GM12892 (cell line): ENCODE measurements around the gene GALNT16.

Source experiments
- POLR2A ChIP-seq: IDR thresholded peaks from 2 replicates; pipeline ENCODE4 v1.6.1; 2011; ENCODE audit warnings: low read depth, low read length, control low read depth
- POLR2AphosphoS5 ChIP-seq: IDR thresholded peaks from 2 replicates; pipeline ENCODE4 v1.6.1; 2011; ENCODE audit warnings: low read depth, low read length, control low read depth
- TAF1 ChIP-seq: IDR thresholded peaks from 2 replicates; pipeline ENCODE4 v1.6.1; 2011; ENCODE audit warnings: low read depth, mild to moderate bottlenecking, control low read depth, low read length, borderline replicate concordance

DNA sequence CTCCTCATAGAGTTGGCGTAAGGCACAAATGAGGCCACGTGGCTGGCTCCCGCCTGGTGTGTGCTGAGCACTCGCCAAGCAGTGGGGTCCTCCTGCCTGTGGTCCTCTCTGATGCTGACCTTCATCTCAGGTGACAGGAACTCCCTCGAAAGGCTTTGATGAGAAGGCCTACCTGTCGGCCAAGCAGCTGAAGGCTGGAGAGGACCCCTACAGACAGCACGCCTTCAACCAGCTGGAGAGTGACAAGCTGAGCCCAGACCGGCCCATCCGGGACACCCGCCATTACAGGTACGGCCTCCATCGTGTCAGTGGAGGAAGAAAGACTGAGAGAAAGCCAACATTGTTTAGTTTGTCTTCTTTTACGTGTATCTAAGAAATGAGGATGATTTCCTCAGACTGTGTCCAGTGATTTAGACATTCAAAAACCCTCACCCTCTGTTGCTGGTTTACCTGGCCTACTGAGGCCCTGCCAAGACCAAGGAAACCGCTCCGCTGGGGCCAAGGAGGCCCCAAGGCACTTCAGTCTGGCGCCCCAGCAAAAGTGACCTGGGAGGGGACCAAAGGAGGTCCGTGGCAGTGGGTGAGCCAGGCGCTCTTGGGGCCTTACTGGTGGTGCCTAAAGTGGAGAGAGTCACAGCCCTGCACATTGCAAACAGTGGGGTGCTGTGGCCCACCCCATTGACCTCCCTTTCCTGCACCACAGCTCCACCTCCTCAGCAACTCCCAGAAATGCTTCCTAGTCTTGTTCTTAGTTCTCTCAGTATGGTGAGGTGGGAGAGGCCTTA is 60.8 kb downstream of the GALNT16 start:
- TF ChIP-seq POLR2AphosphoS5 (no peak), POLR2A (no peak), TAF1 (no peak)
